Retina (tissue), 1 donor: ENCODE data around the gene MSI2.
"Not testable (repeated sequence)": the region's sequence is repeated elsewhere in the genome, so short reads cannot be mapped to it uniquely, and the experiment has no call there.

ENCODE experiments used
- DNase-seq: peaks from one replicate; pipeline ENCODE4 v3.0.0-alpha.2; 2016

MSI2 gene

GRCh38 chr17:57490111-57490845 is 234.0 kb downstream of the MSI2 start:
- DNase-seq, result no peak

- no peak for DNase-seq
These were observed 234.6 kb downstream of the MSI2 start for GRCh38 chr17:57490890-57491289.

GRCh38 chr17:57493171-57493570 is 236.8 kb downstream of the MSI2 start:
- DNase-seq, result no peak

GRCh38 chr17:57493625-57494024 is 237.3 kb downstream of the MSI2 start:
- no peak for DNase-seq

GRCh38 chr17:57494443-57494842 is 238.1 kb downstream of the MSI2 start:
- DNase-seq, result no peak

- no peak for DNase-seq
These were observed 239.4 kb downstream of the MSI2 start for GRCh38 chr17:57495771-57496170.

GRCh38 chr17:57496382-57496781 is 240.1 kb downstream of the MSI2 start:
- no peak for DNase-seq

- no peak for DNase-seq
These were observed 242.1 kb downstream of the MSI2 start for GRCh38 chr17:57498443-57498842.

GRCh38 chr17:57499221-57499620 is 242.9 kb downstream of the MSI2 start:
- DNase-seq, result not testable (repeated sequence)

GRCh38 chr17:57499648-57500049 is 243.3 kb downstream of the MSI2 start:
- DNase-seq, result peak; percentile 32

- DNase-seq, result no peak
These were observed 244.7 kb downstream of the MSI2 start for GRCh38 chr17:57501016-57501415.

- DNase-seq, result no peak
These were observed 245.7 kb downstream of the MSI2 start for GRCh38 chr17:57502022-57502421.

- no peak for DNase-seq
These were observed 246.5 kb downstream of the MSI2 start for GRCh38 chr17:57502811-57503241.

GRCh38 chr17:57504208-57504607 is 247.9 kb downstream of the MSI2 start:
- peak; percentile 42 for DNase-seq

GRCh38 chr17:57505841-57506773 is 249.8 kb downstream of the MSI2 start:
- no peak for DNase-seq

- DNase-seq, result no peak
These were observed 250.4 kb downstream of the MSI2 start for GRCh38 chr17:57506774-57507127.

GRCh38 chr17:57507828-57508227 is 251.5 kb downstream of the MSI2 start:
- DNase-seq, result no peak

GRCh38 chr17:57508671-57509070 is 252.3 kb downstream of the MSI2 start:
- DNase-seq, result no peak

GRCh38 chr17:57511475-57512123 is 255.3 kb downstream of the MSI2 start:
- no peak for DNase-seq

- no peak for DNase-seq
These were observed 255.9 kb downstream of the MSI2 start for GRCh38 chr17:57512258-57512657.

- no peak for DNase-seq
These were observed 256.4 kb downstream of the MSI2 start for GRCh38 chr17:57512691-57513090.

GRCh38 chr17:57513569-57513968 is 257.2 kb downstream of the MSI2 start:
- no peak for DNase-seq

- no peak for DNase-seq
These were observed 258.3 kb downstream of the MSI2 start for GRCh38 chr17:57514614-57515013.
